ENCODE results near the gene EYA4.
"Not testable (repeated sequence)": the region's sequence is repeated elsewhere in the genome, so short reads cannot be mapped to it uniquely, and the experiment has no call there.

EYA4 gene

DNA sequence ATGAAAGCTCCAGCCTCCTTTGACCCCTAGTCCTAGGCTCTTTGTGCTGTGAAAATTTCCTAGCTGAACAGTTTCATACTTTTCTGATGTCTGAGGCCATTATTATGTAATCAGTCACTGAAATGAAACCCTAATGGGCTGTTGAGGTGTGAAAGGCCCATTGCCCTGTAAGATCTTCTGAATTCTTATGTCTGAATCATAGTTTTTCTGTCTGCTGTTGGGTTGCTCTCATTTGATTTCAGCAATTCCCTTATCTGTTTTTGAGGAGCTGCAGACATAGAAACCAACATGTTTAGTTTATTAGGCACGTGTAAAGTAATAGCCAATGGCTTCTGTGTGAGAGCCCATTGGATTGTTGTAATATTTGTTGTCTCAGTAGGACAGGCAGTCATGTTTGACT is 118.1 kb downstream of the EYA4 start:
- peak; percentile 56 for DNase-seq

DNA sequence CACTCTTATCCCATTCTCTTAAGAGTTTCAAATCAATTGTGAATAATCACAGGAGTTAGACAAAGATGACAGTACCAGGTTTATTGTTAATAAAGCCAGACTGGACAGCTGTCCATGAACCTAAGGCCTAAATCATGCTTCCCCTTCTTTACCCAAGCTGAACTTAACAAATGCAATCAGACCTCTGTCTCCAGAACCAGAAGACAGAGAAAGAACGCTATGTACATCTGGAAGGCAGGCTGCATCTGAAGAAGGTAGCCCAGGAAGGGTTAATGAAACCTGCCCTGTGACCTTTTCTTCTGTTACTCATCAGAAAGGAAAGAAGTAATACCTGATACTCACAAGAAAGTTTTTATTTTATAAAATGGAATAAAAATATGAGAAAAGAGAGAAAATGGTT is 118.6 kb downstream of the EYA4 start:
- DNase-seq, result no peak

DNA sequence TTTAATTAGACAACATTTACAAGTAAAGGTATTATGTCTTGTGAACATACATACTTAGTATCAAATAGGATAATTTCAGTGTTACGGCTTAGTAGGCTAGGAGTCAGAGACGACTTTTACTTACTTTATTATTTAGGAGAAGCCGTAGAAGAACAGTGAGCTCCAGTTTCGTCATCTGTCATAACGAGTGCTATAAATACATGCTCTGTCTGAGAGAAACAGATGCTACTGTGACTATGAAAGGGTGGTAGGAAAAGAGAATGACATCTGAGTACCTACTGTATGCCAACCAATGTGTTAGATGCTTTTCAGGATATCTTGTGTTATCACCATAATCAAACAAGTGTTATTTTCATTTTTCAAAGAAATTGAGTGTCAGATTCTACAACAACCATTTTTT is 119.0 kb downstream of the EYA4 start:
- no peak for DNase-seq

DNA sequence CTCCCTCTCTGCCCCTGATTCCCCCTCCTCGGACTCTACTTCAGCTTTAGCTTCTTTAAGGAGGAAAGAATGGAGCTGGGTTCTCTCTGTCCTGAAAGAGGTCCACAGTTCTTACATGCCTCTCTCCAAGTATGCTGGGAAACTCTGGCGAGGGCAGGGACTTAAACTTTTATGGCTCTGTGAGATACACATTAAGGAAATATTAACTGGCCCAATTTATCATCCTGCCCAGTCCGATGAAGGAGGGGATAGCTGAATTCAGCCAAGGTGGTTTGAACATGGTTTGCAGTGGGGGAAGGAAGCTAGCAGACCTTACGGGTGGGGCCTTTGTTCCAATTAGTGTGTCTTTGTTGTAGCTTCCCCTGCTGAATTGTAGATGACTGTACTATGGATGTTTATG is 121.7 kb downstream of the EYA4 start:
- no peak for DNase-seq

DNA sequence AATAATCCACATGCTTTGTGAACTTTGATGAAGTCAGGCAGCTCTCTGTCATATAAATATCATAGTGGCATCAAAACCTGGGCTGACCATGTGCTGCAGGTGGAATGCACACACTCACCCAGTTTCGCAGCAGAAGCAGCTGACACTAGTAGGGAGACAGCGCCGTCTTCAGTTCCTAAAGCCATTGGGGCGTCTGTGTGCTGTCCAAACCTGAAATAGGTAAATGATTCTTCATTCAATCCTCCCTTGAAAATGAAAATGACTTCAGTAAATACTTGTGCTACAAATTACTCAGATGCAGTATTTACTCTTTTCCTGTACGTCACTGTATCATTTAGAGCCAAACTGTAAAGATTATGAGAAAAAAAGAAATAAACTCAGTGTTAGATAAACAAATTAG is 127.5 kb downstream of the EYA4 start:
- DNase-seq, result peak; percentile 84

DNA sequence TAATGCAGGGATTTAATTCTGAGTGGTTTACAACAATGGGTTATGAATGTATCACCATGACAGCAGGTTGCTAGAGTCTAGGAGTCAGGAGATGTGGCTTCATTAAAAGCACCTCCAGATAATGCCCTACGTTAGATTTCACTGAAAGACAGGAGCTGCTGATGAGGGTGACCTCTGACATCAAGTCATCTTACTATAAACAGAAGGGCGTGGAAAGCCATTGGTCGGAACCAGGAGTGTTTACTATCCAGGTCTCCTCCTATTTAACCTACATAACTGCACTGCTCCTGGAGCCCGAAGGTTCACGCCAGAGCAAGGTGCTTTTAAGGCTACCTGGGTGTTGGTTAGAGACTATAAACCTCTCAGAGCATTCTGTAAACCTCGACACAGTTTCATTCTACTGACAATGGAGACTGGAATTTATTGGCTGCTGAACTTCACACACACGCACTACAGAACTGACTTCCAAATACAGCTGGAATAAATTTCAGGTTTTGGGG is 128.7 kb downstream of the EYA4 start:
- peak; percentile 22 for DNase-seq

DNA sequence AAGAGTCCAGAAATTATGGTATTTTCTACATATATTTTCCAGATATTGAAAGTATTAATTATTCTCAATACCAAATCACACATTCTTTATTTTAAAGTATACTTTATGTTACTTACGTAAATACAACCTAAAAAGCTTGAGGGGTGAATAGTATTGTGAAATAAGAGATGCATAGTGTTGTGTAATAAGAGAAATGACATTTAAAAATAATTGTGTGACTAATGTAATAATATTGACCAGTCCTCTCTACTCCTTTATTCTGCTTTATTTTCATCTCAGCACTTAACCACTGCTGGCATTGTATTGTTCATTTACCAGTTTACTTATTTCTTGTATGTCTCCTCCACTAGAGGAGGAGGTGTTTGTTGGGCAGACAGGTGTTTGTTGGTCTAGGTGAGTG is 135.6 kb downstream of the EYA4 start:
- peak; percentile 34 for DNase-seq

DNA sequence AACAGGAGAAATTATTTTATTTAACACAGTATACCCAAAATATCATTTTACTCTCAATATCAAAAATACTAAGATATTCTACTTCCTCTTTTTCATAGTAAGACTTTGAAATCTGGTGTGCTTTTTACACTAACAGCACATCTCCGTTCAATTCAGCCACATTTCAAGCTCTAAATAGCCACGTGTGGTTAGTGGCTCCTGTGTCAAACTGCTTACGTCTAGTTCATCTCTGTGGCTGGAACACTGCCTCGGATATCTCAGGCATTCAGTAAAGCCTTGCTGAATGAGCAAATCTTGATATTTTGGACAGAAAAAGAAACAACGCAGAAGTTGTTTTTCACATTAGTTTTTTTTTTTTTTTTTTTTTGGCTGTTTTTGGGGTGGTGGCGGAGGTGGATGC is 136.1 kb downstream of the EYA4 start:
- DNase-seq, result no peak

DNA sequence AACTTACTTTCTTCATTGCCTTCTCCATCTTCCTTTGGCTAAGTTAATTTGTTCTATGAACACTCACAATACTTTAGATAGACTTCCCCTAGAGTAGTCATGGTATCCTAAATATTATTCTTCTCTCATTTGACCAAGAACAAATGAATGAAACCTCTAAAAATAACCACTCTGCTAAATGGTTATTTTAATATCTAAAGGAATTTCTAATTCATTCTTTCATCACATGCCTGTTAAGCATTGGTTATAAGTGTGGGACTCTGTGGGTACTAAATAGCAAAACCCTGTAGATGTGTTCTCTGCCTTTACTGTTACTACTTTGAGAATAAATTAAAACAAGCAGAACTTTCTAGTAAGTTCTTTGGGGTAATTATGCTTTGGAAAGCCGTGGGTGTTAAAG is 138.9 kb downstream of the EYA4 start:
- DNase-seq, result no peak

DNA sequence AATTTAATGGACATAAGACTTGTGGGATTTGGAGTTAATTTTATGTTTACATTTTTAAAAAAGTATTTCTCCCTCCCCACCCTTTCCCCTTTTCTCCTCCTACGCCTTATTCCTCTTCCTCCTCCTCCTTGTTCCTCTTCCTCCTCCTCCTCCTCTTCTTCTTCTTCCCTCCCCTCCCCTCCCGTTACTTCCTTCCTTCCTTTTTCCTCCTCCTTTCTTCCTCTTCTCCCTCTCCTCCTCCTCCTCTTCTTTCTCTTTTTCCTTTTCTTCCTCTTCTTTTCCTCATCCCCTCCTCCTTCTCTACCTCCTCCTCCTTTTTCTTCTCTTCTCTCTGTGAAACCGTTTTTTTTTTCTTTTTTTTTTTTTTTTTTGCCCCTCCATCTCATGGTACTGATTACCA is 139.6 kb downstream of the EYA4 start:
- no peak for DNase-seq

DNA sequence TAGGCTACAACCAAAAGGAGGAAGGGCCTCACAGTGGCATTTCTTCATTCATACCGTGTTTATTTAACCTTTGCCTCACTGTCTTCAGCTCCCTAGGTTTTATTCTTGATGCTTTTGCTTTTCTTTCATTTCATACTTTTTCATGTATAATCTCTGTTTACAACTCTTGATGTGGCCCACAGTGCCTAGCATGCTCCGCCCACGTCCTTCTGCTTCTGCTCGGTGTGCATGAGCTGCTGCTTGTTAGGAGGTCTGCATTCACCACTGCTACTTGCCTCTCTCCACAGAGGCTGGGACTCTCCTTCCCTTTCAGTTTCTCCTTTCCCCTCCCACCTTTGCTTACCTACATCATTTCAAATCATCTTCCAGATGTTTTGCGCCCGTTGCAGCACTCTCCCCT is 147.6 kb downstream of the EYA4 start:
- DNase-seq, result no peak

DNA sequence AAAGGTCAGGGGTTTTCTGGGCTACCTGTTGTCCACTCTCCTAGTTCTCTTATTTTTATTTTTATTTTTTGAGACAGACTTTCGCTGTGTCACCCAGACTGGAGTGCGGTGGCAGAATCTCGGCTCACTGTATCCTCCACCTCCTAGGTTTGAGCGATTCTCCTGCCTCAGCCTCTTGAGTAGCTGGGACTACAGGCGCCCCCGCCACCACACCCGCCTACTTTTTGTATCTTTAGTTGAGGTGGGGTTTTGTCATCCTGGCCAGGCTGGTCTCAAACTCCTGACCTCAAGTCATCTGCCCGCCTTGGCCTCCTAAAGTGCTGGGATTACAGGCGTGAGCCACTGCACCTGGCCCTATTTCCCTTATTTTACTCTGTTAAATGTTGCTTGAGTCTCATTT is 149.0 kb downstream of the EYA4 start:
- DNase-seq, result no peak

DNA sequence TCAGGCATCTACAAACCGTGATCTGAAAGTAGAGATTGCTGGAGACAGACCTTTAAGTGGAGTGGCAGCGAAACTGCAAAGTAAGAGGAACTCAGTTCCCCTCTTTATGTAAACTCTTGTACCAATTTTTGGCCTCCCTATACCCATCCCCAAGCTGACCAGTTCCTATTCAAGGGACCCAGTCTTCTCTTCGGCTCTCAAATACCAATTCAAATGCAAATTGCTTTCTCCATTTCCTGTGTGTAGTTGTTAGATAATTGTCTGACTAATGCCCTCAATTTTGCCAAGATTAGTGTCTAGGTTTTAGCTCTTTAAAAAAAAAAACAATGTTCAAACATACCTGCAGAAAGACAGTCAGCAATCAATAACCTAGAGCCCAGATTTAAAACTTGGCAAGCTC is 150.9 kb downstream of the EYA4 start:
- DNase-seq, result peak; percentile 88

DNA sequence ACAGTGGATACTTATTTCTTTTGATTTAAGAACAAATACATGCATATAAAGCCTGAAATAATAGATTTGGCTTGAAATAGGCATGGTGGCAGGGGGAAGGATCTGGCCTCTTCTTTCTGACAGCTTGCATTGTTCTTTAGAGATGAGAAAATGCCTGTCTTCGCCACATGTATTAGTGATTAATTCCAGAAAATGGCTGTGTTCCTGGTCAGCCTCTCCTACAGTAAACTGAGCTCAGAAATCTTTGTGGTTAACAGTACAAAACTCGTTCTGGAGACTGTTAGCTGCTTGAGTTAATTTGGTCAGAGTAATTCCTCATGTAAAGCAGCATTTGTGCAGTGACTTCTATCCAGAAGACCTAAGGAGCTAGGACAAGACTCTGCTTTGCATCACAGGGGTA is 151.5 kb downstream of the EYA4 start:
- no peak for DNase-seq

DNA sequence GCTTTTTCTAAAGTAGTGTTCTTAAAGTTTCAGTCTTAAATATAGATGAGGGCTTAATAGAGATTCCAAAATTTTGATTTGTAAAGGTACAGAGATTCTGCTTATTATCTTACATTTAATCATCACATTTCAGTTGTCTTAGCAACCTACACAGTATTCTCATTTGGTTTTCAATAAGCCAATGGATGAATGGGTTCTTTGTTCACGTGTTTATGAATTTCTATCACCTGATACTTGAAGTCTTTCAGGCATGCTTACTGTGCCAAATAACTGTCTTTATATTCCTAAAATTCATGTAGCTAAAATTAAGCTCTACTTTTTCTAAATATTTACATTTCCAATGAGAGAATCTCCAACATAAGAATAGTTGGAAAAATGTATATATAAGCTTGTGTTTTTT is 152.7 kb downstream of the EYA4 start:
- peak; percentile 15 for DNase-seq

DNA sequence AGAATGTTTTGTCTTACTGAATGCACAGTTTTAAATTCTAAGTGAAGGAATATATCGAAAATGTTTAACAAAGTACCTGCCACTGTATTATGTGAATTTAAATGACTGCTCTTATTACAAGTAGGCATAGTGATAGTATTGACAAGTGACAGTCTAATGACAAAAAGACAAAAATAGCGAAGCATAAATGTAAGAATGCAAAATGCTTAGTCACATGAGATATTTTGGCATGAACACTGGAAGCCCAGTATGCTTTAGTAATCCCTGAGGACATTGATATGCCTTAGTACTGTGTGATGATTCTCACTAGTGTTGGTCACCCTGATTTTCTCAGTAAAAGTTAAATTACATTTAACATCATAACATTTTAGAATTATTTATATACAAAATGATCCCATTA is 153.5 kb downstream of the EYA4 start:
- no peak for DNase-seq

DNA sequence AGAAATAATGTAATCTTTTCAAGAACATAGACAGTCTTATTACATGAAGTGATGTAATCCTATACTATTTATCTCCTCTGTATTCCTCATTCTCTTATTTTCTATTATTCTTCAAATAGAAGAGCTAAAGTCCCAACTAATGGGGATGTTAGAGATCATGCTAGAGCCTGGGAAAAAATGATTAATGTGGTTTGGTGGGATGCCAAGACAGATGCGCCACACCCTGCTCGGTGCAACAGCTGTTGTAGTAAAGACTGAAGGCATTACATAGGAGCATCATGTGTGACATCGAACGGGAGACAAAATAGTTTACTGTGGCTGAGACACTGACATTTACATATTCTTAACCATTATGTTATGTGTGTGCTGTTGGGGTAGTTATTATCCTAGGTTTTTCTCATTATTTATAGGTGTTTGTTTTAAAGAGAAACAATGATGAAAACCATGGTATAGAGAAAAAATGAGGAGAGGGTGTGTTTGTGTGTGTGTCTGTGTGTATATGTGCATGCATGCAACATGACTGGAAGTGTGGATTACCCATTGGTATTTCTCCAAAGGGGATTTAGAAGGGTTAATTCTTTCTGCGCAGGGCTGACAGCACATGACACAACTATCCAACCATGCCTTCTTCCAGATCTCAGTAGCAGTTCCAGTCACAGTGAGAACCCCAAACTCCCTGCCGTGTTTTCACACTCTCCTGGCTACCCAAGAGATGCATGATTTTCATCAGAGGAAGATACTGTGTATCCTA is 155.3 kb downstream of the EYA4 start:
- DNase-seq, result peak; percentile 53

DNA sequence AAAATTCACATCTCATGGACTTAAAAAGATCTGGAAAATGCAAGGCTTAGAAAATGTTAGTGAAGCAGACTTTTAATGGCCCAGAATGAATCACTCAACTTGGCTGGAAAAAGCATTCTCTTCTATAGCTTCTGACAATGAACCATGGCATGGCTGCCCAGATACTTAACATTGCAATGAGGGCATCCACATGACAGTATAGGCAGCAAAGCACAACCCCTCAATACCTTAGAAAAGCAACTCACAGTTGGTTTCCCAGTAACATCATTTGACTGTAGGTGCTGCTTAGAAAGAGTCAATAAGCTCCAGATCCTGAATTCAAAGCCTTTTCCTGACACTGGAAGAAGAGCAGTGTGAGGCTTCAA is 155.8 kb downstream of the EYA4 start:
- no peak for DNase-seq

DNA sequence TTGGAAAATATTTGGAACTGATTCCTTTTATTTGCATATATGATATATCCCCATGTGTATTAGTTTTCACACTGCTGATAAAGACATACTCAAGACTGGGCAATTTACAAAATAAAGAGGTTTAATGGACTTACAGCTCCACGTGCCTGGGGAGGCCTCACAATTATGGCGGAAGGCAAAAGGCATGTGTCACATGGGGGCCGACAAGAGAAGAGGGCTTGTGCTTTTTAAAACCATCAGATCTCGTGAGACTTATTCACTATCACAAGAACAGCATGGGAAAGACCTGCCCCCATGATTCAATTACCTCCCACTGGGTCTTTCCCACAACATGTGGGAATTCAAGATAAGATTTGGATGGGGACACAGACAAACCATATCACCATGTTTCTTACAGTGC is 156.4 kb downstream of the EYA4 start:
- not testable (repeated sequence) for DNase-seq

DNA sequence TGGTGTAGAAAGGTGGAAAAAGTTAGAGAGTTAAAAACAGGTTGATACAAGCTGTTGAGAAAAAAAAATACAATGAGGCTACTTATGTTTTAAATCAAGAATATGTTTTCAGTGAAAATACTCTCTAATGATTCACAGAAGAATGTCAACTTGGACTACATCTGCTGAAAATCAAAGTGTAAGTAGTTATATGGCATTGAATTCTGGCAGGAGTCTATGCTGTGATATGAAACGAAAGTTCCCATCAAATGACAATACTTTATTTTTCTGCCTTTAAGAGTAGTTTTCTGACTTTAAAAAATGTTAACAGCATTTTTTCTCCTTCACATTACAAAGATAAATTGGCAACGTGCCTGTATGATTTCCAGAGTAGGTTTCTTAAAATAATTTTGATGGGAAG is 158.3 kb downstream of the EYA4 start:
- no peak for DNase-seq

DNA sequence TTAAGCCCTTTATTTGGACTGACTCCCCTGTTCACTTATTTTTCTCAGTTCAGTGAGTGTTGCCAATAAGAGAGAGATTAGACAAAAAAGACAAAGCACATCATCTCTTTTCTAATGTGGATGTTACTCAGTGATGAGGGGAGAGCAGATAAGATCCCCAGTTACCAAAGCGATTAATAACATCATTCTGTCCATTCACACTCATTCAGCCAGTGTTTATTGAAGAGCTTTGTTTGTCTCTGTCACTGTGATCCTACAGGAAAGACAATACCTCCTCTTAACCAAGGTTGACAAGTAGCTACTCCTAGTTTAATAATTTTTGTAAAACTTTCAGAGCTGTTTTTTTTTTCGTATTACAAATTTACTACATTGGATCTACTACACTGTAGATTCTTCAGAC is 163.0 kb downstream of the EYA4 start:
- peak; percentile 62 for DNase-seq

DNA sequence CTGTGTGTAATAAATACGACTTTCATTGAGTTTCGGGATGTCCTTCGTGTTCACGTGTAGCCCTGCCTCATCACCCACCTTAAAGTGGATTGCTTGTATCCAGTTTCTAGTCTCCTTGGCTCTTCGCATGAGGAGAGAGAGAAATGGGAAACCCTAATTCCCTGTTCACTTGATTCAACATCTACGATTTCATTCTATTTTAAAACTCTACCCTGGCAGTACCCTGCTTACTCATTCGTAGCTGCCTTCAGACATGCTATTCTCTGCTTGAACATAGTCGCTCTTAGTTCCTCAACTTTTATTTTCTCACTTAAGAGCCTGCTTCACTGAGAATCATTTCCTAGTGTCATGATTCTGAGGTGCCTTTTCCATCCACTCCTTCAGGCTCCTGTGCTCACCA is 163.6 kb downstream of the EYA4 start:
- no peak for DNase-seq

DNA sequence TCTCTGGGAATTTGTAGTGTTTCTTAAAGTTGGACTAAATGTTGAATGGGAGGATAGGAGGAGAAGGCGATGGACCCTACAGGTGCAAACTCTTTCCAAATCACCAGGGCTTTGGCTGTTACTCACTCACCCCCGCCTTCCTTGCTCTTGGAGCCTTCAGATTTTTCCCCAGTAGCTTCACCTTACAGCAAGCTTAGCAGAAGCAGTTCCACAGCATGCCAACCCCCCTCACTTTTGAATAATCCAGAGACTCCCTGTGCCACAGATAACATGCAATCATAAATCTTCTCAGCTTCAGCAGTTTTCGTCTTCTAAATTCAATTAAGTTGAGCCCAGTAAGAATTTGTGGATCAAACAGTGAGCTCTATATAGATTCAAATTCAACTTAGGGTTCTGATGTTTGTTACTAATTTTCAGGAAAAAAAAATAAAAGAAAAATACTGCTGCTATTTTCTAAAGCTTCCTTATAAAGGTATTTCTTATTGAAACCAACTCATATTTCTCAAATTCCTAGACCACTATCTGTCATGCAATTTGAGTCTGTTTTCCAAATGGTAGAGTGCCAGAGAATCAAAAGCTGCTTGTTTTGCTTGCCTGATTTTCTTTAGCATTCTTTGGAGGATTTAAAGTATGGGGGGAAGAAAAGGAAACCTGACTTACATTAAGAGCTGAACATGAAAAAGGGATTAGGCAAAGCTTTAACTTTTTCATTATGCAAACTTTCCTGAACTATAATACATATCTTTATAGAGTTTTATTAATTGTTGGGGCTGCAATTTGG is 166.4 kb downstream of the EYA4 start:
- no peak for DNase-seq

DNA sequence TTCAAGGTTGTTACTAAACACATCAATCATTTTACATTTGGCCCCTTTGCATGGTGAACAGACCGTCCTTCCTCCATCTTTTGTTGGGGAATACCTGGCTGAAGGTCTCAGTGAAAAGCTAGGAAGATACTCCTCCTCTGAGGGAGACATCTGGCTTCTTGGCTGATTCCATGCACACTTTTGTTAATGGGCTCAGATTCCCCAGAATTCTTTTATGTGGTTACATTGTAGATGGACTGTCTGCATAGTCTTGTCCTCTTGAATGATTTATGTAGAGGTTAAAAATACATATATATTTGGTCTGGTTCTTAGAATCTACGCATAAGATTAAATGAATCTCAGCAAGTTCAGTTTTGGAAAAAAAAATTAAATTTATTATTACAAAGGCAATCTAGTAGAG is 167.0 kb downstream of the EYA4 start:
- no peak for DNase-seq

DNA sequence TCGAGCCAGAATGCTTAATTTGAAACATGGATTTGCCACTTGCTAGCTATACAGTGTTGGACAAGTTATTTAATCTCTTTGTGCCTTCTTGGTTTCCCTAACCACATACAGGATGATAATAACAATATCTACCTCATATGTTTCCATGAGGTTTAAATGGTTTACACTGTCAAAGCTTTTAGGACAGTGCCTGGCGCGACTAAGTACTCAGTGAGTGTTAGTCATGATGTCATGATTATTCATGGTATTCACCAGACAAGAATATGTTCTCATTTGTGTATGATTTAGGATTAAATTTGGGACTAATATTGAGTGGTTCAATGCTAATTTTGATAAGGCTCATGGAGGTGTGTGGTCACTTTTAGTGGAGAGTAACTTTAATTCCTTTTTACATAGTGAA is 167.4 kb downstream of the EYA4 start:
- no peak for DNase-seq

Measured in NCI-H146 (cell line).